Liver (tissue), 9 donors: Measurements from ENCODE around the gene VCAM1. TPM values are rescaled to one million over a fixed set of nuclear protein-coding genes. Genes with fewer than 3 reads are reported as not detected.

Source experiments
- DNase-seq: peaks from one replicate; pipeline ENCODE4 v3.0.0-alpha.2; 2017; ENCODE audit warnings: low spot score
- H3K27ac ChIP-seq, 2 donors: one replicate each; pipeline ENCODE4 v1.7.0; 2013; ENCODE audit warnings: inconsistent platforms in 2 of 2, low read length in 2 of 2, control low read depth in 1 of 2, low read depth in 1 of 2, mild to moderate bottlenecking in 1 of 2
- H3K27me3 ChIP-seq, 4 donors: one replicate each; pipeline versions ENCODE4 v1.6.1 to v1.7.0; 2013; ENCODE audit warnings: low read length in 3 of 4, inconsistent platforms in 1 of 4, mild to moderate bottlenecking in 1 of 4, moderate library complexity in 1 of 4; ENCODE audit not compliant: control insufficient read depth in 4 of 4, insufficient read depth in 4 of 4
- H3K36me3 ChIP-seq, 4 donors: one replicate each; pipeline versions ENCODE4 v1.6.1 to v1.7.0; 2013; ENCODE audit warnings: low read length in 3 of 4, mild to moderate bottlenecking in 3 of 4, low read depth in 1 of 4, moderate library complexity in 1 of 4; ENCODE audit not compliant: control insufficient read depth in 4 of 4, insufficient read depth in 3 of 4
- H3K4me1 ChIP-seq, 4 donors: one replicate each; pipeline versions ENCODE4 v1.6.1 to v1.7.0; 2013; ENCODE audit warnings: low read length in 3 of 4, mild to moderate bottlenecking in 3 of 4, moderate library complexity in 1 of 4; ENCODE audit not compliant: control insufficient read depth in 4 of 4, insufficient read depth in 4 of 4
- H3K4me3 ChIP-seq, 3 donors: one replicate each; pipeline versions ENCODE4 v1.6.1 to v1.7.0; 2013; ENCODE audit warnings: low read length in 3 of 3, control low read depth in 1 of 3, low read depth in 1 of 3, mild to moderate bottlenecking in 1 of 3
- H3K9ac ChIP-seq, 2 donors: one replicate each; pipeline ENCODE4 v1.7.0; 2013; ENCODE audit warnings: low read length in 2 of 2, mild to moderate bottlenecking in 2 of 2, moderate library complexity in 2 of 2, control low read depth in 1 of 2, low read depth in 1 of 2
- H3K9me3 ChIP-seq, 4 donors: one replicate each; pipeline versions ENCODE4 v1.6.1 to v1.7.0; 2013; ENCODE audit warnings: low read length in 3 of 4; ENCODE audit not compliant: control insufficient read depth in 4 of 4
- ATF3 ChIP-seq: IDR thresholded peaks from 2 replicates; pipeline ENCODE4 v1.6.1; 2016; ENCODE audit warnings: antibody characterized with exemption
- FOXA1 ChIP-seq: IDR thresholded peaks from 2 replicates; pipeline ENCODE4 v1.6.1; 2016; ENCODE audit warnings: antibody characterized with exemption
- FOXA2 ChIP-seq: IDR thresholded peaks from 2 replicates; pipeline ENCODE4 v1.6.1; 2016; ENCODE audit warnings: antibody characterized with exemption
- HNF4G ChIP-seq: IDR thresholded peaks from 2 replicates; pipeline ENCODE4 v1.6.1; 2016; ENCODE audit warnings: antibody characterized with exemption
- NR2F2 ChIP-seq: IDR thresholded peaks from 2 replicates; pipeline ENCODE4 v1.6.1; 2016; ENCODE audit warnings: antibody characterized with exemption
- TAF1 ChIP-seq: conservative IDR thresholded peaks from 2 replicates; pipeline ENCODE4 v1.6.1; 2016; ENCODE audit warnings: antibody characterized with exemption, mild to moderate bottlenecking
- WGBS: extraction: QIAGEN DNeasy Blood & Tissue Kit; methylation state at CpG from one replicate; pipeline ENCODE4 v1.1.7; 2013; 5-methylcytosine and 5-hydroxymethylcytosine counted together
- polyA plus RNA-seq, 2 donors: library from polyadenylated mRNA; stranded (reverse) in 1 of 2; unstranded in 1 of 2; fragments of 200-250 nt in 1 of 2; fragments of >200 nt in 1 of 2; fragmentation: Nextera tagmentation in 1 of 2; extraction: Ambion mirVana in 1 of 2; gene quantifications; one replicate each; pipeline versions ENCODE4 v1.2.1 to v1.2.3, GENCODE V29; 2013 to 2015
- total RNA-seq, 2 donors: library from RNA; depleted of rRNA; stranded (reverse); fragments of >200 nt; gene quantifications; one replicate each; pipeline ENCODE4 v1.2.3, GENCODE V29; 2014
- TF ChIP-seq, protein P1 (sequence below): IDR thresholded peaks from 2 replicates; pipeline ENCODE4 v1.6.1; 2016; ENCODE audit warnings: antibody characterized with exemption
- donor health status: healthy.
- donor health status: healthy.
- donor health status: healthy.
- donor health status: healthy.
- donor health status: healthy.

VCAM1 gene
- total and polyA plus RNA-seq, 4 donors = 3.3 to 159 (median 23.7) TPM

GRCh38 chr1:100786870-100787269 lies 67.3 kb downstream of the VCAM1 start:
- Histone ChIP-seq H3K36me3 (no peaks in the 10 kb centered on the region), H3K4me3 (no peak overlapping the region), H3K27me3 (no peaks in the 10 kb centered on the region), H3K9ac (no peak overlapping the region), H3K9me3 (no peaks in the 10 kb centered on the region), H3K27ac (no peak overlapping the region), H3K4me1 (no peaks in the 10 kb centered on the region)
- TF ChIP-seq, protein P1, sequence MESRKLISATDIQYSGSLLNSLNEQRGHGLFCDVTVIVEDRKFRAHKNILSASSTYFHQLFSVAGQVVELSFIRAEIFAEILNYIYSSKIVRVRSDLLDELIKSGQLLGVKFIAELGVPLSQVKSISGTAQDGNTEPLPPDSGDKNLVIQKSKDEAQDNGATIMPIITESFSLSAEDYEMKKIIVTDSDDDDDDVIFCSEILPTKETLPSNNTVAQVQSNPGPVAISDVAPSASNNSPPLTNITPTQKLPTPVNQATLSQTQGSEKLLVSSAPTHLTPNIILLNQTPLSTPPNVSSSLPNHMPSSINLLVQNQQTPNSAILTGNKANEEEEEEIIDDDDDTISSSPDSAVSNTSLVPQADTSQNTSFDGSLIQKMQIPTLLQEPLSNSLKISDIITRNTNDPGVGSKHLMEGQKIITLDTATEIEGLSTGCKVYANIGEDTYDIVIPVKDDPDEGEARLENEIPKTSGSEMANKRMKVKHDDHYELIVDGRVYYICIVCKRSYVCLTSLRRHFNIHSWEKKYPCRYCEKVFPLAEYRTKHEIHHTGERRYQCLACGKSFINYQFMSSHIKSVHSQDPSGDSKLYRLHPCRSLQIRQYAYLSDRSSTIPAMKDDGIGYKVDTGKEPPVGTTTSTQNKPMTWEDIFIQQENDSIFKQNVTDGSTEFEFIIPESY = no peak
- TF ChIP-seq FOXA1 (no peak), HNF4G (no peak), NR2F2 (no peak), ATF3 (no peak), TAF1 (no peak), FOXA2 (no peak)
- WGBS = 82% methylated on average over 2 of the region's 2 CpGs
- no peak for DNase-seq

Other genes with a start within 250 kb of the VCAM1 start
- gene GPR88, start 181.6 kb upstream of the VCAM1 start, total RNA-seq = 1 to 10 TPM in 1 of 2 donors, under 1 TPM in 1; 0.75 to 1.7 TPM
- 1 to 10 TPM in 1 of 2 donors, under 1 TPM in 1; 0.96 to 3.9 TPM for gene GPR88, start 181.6 kb upstream of the VCAM1 start, polyA plus RNA-seq
- 1 to 10 TPM; 7.5 to 7.6 TPM for gene EXTL2, start 175.1 kb downstream of the VCAM1 start, total RNA-seq
- gene EXTL2, start 175.1 kb downstream of the VCAM1 start, polyA plus RNA-seq = 1 to 10 TPM; 3.6 to 8.7 TPM
- gene SLC30A7, start 176.3 kb downstream of the VCAM1 start, total RNA-seq = 10 to 100 TPM; 12.6 to 38.9 TPM
- gene SLC30A7, start 176.3 kb downstream of the VCAM1 start, polyA plus RNA-seq = 1 to 10 TPM; 6.0 to 9.1 TPM